ENCODE data around the gene CIAO2A.

CIAO2A gene

GRCh38 chr15:64044300-64045100 lies 49.1 kb downstream of the CIAO2A start:
- DNase-seq (ENCODE audit: low spot score) = no peak

DNA sequence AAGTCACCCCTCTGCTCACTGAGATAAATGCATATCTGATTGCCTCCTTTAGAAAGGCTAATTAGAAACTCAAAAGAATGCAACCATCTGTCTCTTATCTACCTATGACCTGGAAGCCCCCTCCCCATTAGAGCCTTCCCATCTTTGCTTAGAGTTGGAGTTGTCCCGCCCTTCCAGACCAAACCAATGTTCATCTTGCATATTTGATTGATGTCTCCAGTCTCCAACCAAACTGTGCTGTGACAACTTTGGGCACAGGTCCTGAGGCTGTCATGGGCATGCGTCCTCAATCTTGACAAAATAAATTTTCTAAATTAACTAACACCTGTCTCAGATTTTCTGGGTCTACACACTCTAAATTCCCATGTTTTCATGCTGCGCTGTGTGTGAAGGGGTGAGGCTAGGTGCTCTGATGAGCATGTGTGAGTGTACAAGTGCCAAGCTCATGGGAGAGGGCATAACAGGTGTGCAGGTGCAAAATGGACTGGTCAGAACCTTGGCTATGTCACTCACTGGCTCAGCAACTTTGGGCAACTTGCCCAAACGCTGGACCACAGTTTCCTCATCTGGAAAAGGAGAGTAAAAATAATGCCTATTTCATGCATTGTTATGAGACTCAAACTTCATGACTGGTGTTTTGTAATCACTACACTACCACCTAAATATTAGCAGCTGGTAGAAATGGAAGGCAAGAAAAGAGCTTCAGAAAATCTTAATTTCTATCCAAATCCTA lies 54.6 kb downstream of the CIAO2A start:
- DNase-seq (ENCODE audit: low spot score) = no peak

- no peak for DNase-seq (ENCODE audit: low spot score)
These were observed 55.7 kb downstream of the CIAO2A start for GRCh38 chr15:64037966-64038365.

GRCh38 chr15:64037116-64037515 lies 56.5 kb downstream of the CIAO2A start:
- no peak for DNase-seq (ENCODE audit: low spot score)

GRCh38 chr15:64035525-64035924 lies 58.1 kb downstream of the CIAO2A start:
- DNase-seq (ENCODE audit: low spot score) = no peak

GRCh38 chr15:64034519-64034918 lies 59.1 kb downstream of the CIAO2A start:
- DNase-seq (ENCODE audit: low spot score) = no peak

- DNase-seq (ENCODE audit: low spot score) = no peak
These were observed 61.3 kb downstream of the CIAO2A start for GRCh38 chr15:64032329-64032728.

- no peak for DNase-seq (ENCODE audit: low spot score)
These were observed 63.5 kb downstream of the CIAO2A start for GRCh38 chr15:64030123-64030522.

- DNase-seq (ENCODE audit: low spot score) = no peak
These were observed 64.0 kb downstream of the CIAO2A start for GRCh38 chr15:64029633-64030032.

- no peak for DNase-seq (ENCODE audit: low spot score)
These were observed 64.5 kb downstream of the CIAO2A start for GRCh38 chr15:64029110-64029509.

DNA sequence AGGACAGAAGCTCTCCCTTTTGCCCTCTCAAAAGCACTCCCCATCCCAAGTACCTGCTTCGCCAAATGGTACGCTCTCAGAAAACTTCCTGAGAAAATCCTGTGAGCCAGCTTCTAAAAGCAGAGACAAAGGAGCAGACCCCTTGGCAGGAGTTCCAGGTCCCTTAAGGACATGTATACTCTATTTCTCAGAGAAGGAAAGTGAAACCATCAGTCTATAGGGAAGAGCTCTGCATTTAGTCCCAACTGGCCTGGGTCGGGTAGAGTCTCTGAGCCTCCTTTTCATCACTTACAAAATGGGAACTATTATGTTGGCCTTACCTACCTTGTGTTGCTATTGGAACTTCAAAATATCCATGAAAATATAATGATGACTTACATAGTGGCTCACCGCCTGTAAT lies 67.0 kb downstream of the CIAO2A start:
- no peak for DNase-seq (ENCODE audit: low spot score)

DNA sequence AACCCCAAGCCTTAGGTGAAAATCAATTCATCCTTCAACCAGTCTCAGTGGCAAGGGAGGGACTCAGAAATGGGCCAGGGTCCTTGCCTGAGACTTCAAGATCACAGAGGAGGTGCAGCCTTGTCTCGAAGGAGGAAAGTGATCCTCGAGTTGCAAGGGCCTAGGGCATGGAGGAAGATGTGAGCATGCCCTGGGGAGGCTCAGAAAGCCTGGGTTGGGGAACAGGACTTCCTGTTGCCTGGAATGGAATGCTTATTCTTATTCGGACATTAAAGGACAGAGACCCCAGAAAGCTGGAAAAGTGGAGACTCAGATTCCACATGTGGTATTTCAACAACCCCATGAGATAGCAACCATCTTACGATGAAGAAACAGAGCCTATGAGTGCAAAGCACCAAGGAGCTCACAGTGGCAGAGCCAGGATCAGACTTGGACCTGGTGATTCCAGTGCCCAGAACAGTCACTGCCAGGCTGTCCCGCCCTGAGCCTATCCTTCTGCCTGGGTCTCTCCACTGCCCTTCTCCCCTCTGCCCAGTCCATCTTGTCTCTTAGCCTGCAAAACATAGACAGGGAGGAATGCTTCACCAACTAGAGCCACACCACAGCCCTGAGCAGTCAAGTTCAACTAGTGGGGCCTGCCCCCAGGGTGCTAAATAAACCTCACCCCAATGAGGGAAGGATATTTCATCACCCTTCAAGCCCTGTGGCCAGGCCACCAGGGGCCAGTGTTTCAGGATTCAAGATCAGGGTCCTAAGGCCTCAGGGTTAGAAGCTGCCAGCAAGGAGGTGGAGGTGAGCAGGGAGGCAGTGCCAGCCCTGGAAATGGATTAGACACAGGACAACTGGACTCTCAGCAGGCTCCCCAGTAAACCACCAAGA lies 69.2 kb downstream of the CIAO2A start:
- no peak for DNase-seq (ENCODE audit: low spot score)

DNA sequence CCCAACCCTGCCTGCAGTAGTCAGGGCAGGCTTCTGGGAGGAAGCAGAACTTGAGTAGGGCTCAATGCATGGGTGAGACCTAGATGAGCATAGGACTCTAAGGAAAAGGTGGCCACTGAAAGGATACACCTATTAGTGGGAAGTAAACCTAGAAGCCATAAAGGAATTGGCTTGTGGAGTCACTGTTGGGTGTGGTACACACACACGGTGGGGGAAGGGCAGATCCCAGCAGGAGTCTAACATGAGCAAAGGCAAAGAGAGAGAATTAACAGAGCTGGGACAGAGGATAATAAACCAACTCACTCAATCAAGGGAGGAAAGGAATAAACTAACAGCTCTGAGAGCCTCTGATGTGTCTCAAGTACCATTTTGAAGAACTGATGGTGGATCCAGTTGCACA lies 70.4 kb downstream of the CIAO2A start:
- no peak for DNase-seq (ENCODE audit: low spot score)

DNA sequence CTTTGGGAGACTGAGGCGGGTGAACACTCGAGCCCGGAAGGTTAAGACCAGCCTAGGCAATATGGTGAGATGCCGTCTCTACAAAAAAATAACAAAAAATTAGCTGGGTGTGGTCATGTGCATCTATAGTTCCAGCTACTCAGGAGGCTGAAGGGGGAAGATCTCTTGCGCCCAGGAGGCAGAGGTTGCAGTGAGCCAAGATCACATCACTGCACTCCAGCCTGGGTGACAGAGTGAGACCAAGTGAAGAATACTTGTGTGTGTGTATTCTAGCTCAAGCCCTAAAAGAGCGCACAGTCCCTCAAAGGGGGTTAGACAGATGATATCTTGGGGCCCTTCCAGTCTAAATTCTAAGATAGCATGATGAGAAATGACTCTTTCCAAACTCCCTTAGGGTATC lies 71.1 kb downstream of the CIAO2A start:
- DNase-seq (ENCODE audit: low spot score) = no peak

All from AG08395 (cell line).